Fibroblast of pulmonary artery (primary cell): ENCODE results near the gene DUOXA1.

Experiments
- DNase-seq: peaks from one replicate; pipeline ENCODE4 v3.0.0-alpha.2; 2010; ENCODE audit warnings: low read depth
- H3K4me3 ChIP-seq: replicated peaks from 2 replicates; pipeline ENCODE4 v1.5.1; 2011; ENCODE audit warnings: low read depth, mild to moderate bottlenecking, control low read depth, low read length, moderate library complexity
- CTCF ChIP-seq: IDR thresholded peaks from 2 replicates; pipeline ENCODE4 v1.5.1; 2011; ENCODE audit warnings: mild to moderate bottlenecking, control low read depth, low read length, inconsistent platforms; ENCODE audit errors: missing control alignments

The DUOXA1 gene

GRCh38 chr15:45146405-45146804 is 16.7 kb upstream of the DUOXA1 start:
- no peak for DNase-seq
- TF ChIP-seq CTCF: no peak

GRCh38 chr15:45144775-45145174 is 15.1 kb upstream of the DUOXA1 start:
- TF ChIP-seq CTCF: no peak
- no peak for DNase-seq
- no peak overlapping the region for H3K4me3 ChIP-seq

More at GRCh38 chr15:45146405-45146804, 16.7 kb upstream of the DUOXA1 start:
- no peak overlapping the region for H3K4me3 ChIP-seq

GRCh38 chr15:45143946-45144345 is 14.3 kb upstream of the DUOXA1 start:
- TF ChIP-seq CTCF: no peak
- DNase-seq: no peak
- no peak overlapping the region for H3K4me3 ChIP-seq

GRCh38 chr15:45143056-45143455 is 13.4 kb upstream of the DUOXA1 start:
- H3K4me3 ChIP-seq: no peak overlapping the region
- no peak for DNase-seq
- no peak for TF ChIP-seq CTCF

GRCh38 chr15:45141386-45141785 is 11.7 kb upstream of the DUOXA1 start:
- DNase-seq: no peak
- no peak overlapping the region for H3K4me3 ChIP-seq
- no peak for TF ChIP-seq CTCF

GRCh38 chr15:45140557-45141250 is 11.0 kb upstream of the DUOXA1 start:
- DNase-seq: no peak
- no peak for TF ChIP-seq CTCF
- H3K4me3 ChIP-seq: no peak overlapping the region

GRCh38 chr15:45139770-45140169 is 10.1 kb upstream of the DUOXA1 start:
- no peak overlapping the region for H3K4me3 ChIP-seq
- TF ChIP-seq CTCF: no peak
- DNase-seq: no peak
